HG03354 (cell line): ENCODE results near the gene VSTM2L.
A peak's percentile ranks its signal among the peaks of the same experiment; 100 is the strongest.

Experiments used
- ATAC-seq: cut with Tn5 transposase; IDR thresholded peaks from one replicate; pipeline ENCODE4 v1.9.1; 2021; ENCODE audit warnings: mild to moderate bottlenecking; ENCODE audit not compliant: unreplicated experiment, poor library complexity, severe bottlenecking

Gene VSTM2L

GRCh38 chr20:37980876-37981275 is 77.9 kb downstream of the VSTM2L start:
- no peak for ATAC-seq

GRCh38 chr20:37981568-37981967 is 78.6 kb downstream of the VSTM2L start:
- ATAC-seq = no peak

- no peak for ATAC-seq
Measured at GRCh38 chr20:37983286-37983685, 80.4 kb downstream of the VSTM2L start.

- ATAC-seq = no peak
Measured at GRCh38 chr20:37984018-37984785, 81.3 kb downstream of the VSTM2L start.

- ATAC-seq = no peak
Measured at GRCh38 chr20:37986044-37986858, 83.3 kb downstream of the VSTM2L start.

- ATAC-seq = no peak
Measured at GRCh38 chr20:37986873-37987601, 84.1 kb downstream of the VSTM2L start.

- no peak for ATAC-seq
Measured at GRCh38 chr20:37987602-37988290, 84.8 kb downstream of the VSTM2L start.

GRCh38 chr20:37988306-37988954 is 85.5 kb downstream of the VSTM2L start:
- ATAC-seq = no peak

- ATAC-seq = no peak
Measured at GRCh38 chr20:37989601-37990295, 86.8 kb downstream of the VSTM2L start.

GRCh38 chr20:37990571-37991151 is 87.7 kb downstream of the VSTM2L start:
- peak; percentile 93 for ATAC-seq

- no peak for ATAC-seq
Measured at GRCh38 chr20:37991157-37991866, 88.4 kb downstream of the VSTM2L start.

GRCh38 chr20:37991908-37992307 is 89.0 kb downstream of the VSTM2L start:
- ATAC-seq = no peak

- ATAC-seq = no peak
Measured at GRCh38 chr20:37992802-37993409, 90.0 kb downstream of the VSTM2L start.

GRCh38 chr20:37994512-37994911 is 91.6 kb downstream of the VSTM2L start:
- no peak for ATAC-seq
